Trophoblast cell (in vitro differentiated cells and primary cell): ENCODE results near the gene NPLOC4.

Experiments
- DNase-seq, 2 donors: peaks; one replicate each; pipeline ENCODE4 v3.0.0-alpha.2; 2016
- H2AFZ ChIP-seq: 2 replicates; pipeline ENCODE4 v1.6.1; 2013; ENCODE audit warnings: low read length, moderate library complexity, mild to moderate bottlenecking; ENCODE audit not compliant: insufficient read depth, poor library complexity
- H2AK5ac ChIP-seq: 2 replicates; pipeline ENCODE4 v1.6.1; 2013; ENCODE audit warnings: mild to moderate bottlenecking, low read length
- H2BK120ac ChIP-seq: 2 replicates; pipeline ENCODE4 v1.6.1; 2013; ENCODE audit warnings: low read length, mild to moderate bottlenecking, moderate library complexity; ENCODE audit not compliant: insufficient read depth, poor library complexity
- H2BK12ac ChIP-seq: 2 replicates; pipeline ENCODE4 v1.6.1; 2013; ENCODE audit warnings: mild to moderate bottlenecking, low read length, moderate library complexity
- H2BK5ac ChIP-seq: 2 replicates; pipeline ENCODE4 v1.6.1; 2013; ENCODE audit warnings: low read length, low read depth, moderate library complexity, mild to moderate bottlenecking; ENCODE audit not compliant: poor library complexity
- H3K14ac ChIP-seq: 2 replicates; pipeline ENCODE4 v1.6.1; 2013; ENCODE audit warnings: mild to moderate bottlenecking, low read length
- H3K18ac ChIP-seq: 2 replicates; pipeline ENCODE4 v1.6.1; 2013; ENCODE audit warnings: mild to moderate bottlenecking, low read length
- H3K23ac ChIP-seq: 2 replicates; pipeline ENCODE4 v1.6.1; 2013; ENCODE audit warnings: low read length
- H3K27ac ChIP-seq: 2 replicates; pipeline ENCODE4 v1.5.1; 2013; ENCODE audit warnings: low read depth, mild to moderate bottlenecking, inconsistent platforms, low read length, moderate library complexity
- H3K27me3 ChIP-seq: 2 replicates; pipeline ENCODE4 v1.6.1; 2013; ENCODE audit warnings: inconsistent platforms, mild to moderate bottlenecking, low read length, moderate library complexity; ENCODE audit not compliant: insufficient read depth
- H3K36me3 ChIP-seq, 2 experiments: 1 replicate in 1 of 2; 2 replicates in 1 of 2; pipeline ENCODE4 v1.6.1; 2013; ENCODE audit warnings: low read length in 2 of 2, mild to moderate bottlenecking in 2 of 2, moderate library complexity in 1 of 2; ENCODE audit not compliant: insufficient read depth in 2 of 2, control insufficient read depth in 1 of 2
- H3K4ac ChIP-seq: 2 replicates; pipeline ENCODE4 v1.6.1; 2013; ENCODE audit warnings: low read depth, mild to moderate bottlenecking, low read length, moderate library complexity
- H3K4me1 ChIP-seq, 2 experiments: 1 replicate in 1 of 2; 2 replicates in 1 of 2; pipeline ENCODE4 v1.6.1; 2013; ENCODE audit warnings: low read length in 2 of 2, mild to moderate bottlenecking in 2 of 2, moderate library complexity in 1 of 2; ENCODE audit not compliant: insufficient read depth in 2 of 2, control insufficient read depth in 1 of 2
- H3K4me2 ChIP-seq: 2 replicates; pipeline ENCODE4 v1.6.1; 2013; ENCODE audit warnings: inconsistent platforms, mild to moderate bottlenecking, low read length, moderate library complexity
- H3K4me3 ChIP-seq: 2 replicates; pipeline ENCODE4 v1.5.1; 2013; ENCODE audit warnings: mild to moderate bottlenecking, low read depth, low read length, inconsistent platforms
- H3K79me1 ChIP-seq: one replicate; pipeline ENCODE4 v1.6.1; 2013; ENCODE audit warnings: low read length
- H3K79me2 ChIP-seq: 2 replicates; pipeline ENCODE4 v1.6.1; 2013; ENCODE audit warnings: low read length, mild to moderate bottlenecking; ENCODE audit not compliant: control insufficient read depth, insufficient read depth, poor library complexity
- H3K9ac ChIP-seq: 2 replicates; pipeline ENCODE4 v1.6.1; 2013; ENCODE audit warnings: mild to moderate bottlenecking, low read length
- H3K9me3 ChIP-seq: 2 replicates; pipeline ENCODE4 v1.6.1; 2013; ENCODE audit warnings: low read depth, mild to moderate bottlenecking, control low read depth, inconsistent platforms, low read length; ENCODE audit not compliant: insufficient read depth
- H4K12ac ChIP-seq: 2 replicates; pipeline ENCODE4 v1.6.1; 2013; ENCODE audit warnings: low read depth, mild to moderate bottlenecking, low read length, moderate library complexity
- H4K8ac ChIP-seq: 2 replicates; pipeline ENCODE4 v1.6.1; 2013; ENCODE audit warnings: low read depth, mild to moderate bottlenecking, low read length, moderate library complexity
- H4K91ac ChIP-seq: one replicate; pipeline ENCODE4 v1.6.1; 2013; ENCODE audit warnings: low read depth, mild to moderate bottlenecking, low read length, moderate library complexity
- WGBS: extraction: QIAGEN DNeasy Blood & Tissue Kit; methylation state at CpG from one replicate; pipeline ENCODE4 v1.1.7; 2013; ENCODE audit warnings: missing lambda C conversion rate; ENCODE audit not compliant: insufficient read length, insufficient coverage; ENCODE audit errors: extremely low coverage; 5-methylcytosine and 5-hydroxymethylcytosine counted together

NPLOC4 gene

DNA sequence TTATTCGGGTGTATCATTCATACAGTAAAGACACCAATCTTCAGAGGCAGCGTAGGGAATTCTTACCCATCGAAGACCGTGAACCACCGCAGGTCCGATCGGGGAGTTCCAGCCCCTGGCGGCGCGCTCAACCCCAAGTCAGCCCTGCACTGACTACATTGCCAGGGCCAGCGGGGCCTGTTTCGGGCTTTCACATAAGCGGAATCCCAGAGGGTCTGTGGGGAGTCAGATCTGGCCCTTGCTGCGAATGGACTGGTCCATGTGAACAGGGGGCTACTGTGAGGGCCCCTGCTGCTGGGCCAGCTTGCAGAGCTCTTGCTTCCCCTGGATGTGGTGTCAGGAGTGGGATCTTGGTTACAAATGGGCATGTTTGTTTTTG, 11.8 kb upstream of the NPLOC4 start:
- H3K18ac ChIP-seq: no peak overlapping the region
- H3K9ac ChIP-seq: no peak overlapping the region
- no peaks in the 10 kb centered on the region for H3K79me2 ChIP-seq
- WGBS: no CpG with 5 or more reads among the region's 14 CpGs
- no peak overlapping the region for H4K12ac ChIP-seq
- H3K4me2 ChIP-seq: no peak overlapping the region
- H2BK120ac ChIP-seq: no peak overlapping the region
- H3K4me3 ChIP-seq: no peak overlapping the region
- H4K8ac ChIP-seq: no peak overlapping the region
- no peak overlapping the region for H3K27ac ChIP-seq
- H2AFZ ChIP-seq: no peak overlapping the region
- peaks cover 15% of the 10 kb centered on the region for H3K27me3 ChIP-seq
- no peak overlapping the region for H2BK12ac ChIP-seq
- H3K79me1 ChIP-seq: no peaks in the 10 kb centered on the region
- no peaks in the 10 kb centered on the region for H3K36me3 ChIP-seq
- no peak for DNase-seq
- H3K4ac ChIP-seq: no peak overlapping the region
- no peak overlapping the region for H4K91ac ChIP-seq
- no peak overlapping the region for H3K23ac ChIP-seq
- H3K4me1 ChIP-seq: peaks cover 0 to 4% of the 10 kb centered on the region in 2 experiments
- no peak overlapping the region for H2BK5ac ChIP-seq
- no peak overlapping the region for H3K14ac ChIP-seq
- peaks cover 17% of the 10 kb centered on the region for H3K9me3 ChIP-seq
- no peak overlapping the region for H2AK5ac ChIP-seq

DNA sequence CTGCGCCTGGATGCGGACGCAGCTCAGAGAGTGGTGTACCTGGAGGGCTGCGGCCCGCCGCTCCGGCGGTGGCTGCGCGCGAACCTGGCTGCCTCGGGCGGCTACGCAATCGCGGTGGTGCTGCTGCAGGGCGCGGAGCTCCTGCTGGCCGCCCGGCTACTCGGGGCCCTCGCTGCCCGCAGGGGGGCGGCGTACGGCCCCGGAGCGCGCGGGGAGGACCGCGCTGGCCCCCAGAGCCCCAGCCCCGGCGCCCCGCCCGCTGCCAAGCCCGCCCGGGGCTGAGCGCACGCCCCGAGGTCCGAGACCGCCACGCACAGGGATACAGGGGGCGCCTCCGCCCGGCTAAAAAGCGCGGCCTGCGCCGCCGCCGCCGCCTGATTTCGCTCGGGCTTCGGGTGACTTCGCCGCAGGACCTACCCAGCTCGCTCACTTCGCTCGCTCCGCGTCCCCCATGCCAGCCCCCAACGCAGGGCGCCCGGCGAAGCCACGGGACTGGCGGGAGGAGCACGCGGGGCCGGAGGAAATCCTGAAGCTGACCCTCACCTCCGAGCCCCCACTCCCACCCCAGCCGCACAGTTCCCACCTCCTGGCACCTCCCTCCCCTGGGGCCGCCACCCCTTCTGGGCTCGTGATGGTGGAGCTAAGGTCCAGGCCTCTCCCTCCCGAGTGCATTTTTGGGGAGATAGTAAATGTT, 11.2 kb upstream of the NPLOC4 start:
- H2AFZ ChIP-seq: no peak overlapping the region
- H2AK5ac ChIP-seq: no peak overlapping the region
- H2BK12ac ChIP-seq: no peak overlapping the region
- H4K91ac ChIP-seq: no peak overlapping the region
- peaks cover 15% of the 10 kb centered on the region for H3K27me3 ChIP-seq
- no peaks in the 10 kb centered on the region for H3K79me1 ChIP-seq
- no peak overlapping the region for H3K4me3 ChIP-seq
- H2BK5ac ChIP-seq: no peak overlapping the region
- H3K36me3 ChIP-seq: no peaks in the 10 kb centered on the region
- H3K23ac ChIP-seq: no peak overlapping the region
- H3K4ac ChIP-seq: no peak overlapping the region
- no peak overlapping the region for H3K27ac ChIP-seq
- no CpG with 5 or more reads among the region's 78 CpGs for WGBS
- H3K9me3 ChIP-seq: peaks cover 17% of the 10 kb centered on the region
- no peak overlapping the region for H2BK120ac ChIP-seq
- peaks cover 0 to 4% of the 10 kb centered on the region in 2 experiments for H3K4me1 ChIP-seq
- no peak overlapping the region for H3K14ac ChIP-seq
- H3K18ac ChIP-seq: no peak overlapping the region
- DNase-seq: peak in 1 of 2 donors; percentile 35
- H3K4me2 ChIP-seq: no peak overlapping the region
- H3K9ac ChIP-seq: no peak overlapping the region
- H3K79me2 ChIP-seq: no peaks in the 10 kb centered on the region
- no peak overlapping the region for H4K8ac ChIP-seq
- H4K12ac ChIP-seq: no peak overlapping the region

DNA sequence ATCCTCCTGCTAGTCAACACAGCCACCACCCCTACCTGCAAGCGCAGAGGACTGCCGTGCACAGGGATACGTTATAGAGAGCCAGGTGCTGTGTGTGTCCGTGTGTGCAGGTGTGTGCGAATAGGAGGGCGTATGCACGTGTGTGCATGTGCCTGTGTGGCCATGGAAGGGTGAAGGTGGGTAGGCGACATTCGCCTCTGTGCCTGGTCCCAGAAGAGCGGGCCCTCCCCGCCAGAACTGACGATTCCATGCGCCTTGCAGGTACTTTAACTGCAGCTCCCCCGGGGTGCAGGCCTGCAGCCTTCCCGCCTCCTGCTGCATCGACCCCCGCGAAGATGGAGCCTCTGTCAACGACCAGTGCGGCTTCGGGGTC, 10.7 kb upstream of the NPLOC4 start:
- WGBS: no CpG with 5 or more reads among the region's 21 CpGs

DNA sequence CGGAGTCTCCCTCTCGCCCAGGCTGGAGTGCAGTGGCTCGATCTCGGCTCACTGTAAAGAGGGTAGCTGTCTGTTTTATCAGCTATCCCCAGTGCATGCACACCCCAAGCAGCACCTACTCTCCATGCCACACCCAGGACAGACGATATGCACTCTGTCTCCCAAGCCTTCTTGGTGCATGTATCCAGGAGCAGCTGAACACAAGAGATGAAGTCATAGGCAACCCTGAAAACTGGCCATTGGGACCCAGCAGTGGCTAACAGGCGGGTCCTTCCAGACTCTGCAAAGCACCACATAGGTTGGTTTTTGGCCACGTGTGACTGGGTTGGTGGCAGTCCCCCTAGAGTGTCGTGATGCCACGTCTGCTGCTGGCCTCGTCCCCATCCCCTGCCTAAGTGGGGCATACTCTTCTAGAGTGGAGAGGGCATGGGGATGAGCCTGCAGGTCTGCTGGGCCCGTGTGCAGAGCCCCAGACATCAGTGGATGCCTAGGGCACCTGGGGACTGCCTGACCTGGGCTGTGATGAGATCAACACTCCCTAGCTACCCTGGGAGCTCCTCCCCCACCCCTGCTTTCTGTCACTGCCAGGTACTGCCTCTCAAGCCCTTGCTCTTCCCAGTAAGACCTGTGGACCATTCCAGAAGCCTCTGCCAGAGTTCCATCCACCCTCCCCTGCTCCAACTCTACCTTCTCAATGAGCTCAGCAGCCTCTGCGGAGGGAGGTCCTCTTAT, 10.1 kb upstream of the NPLOC4 start:
- H3K14ac ChIP-seq: no peak overlapping the region
- H3K4me3 ChIP-seq: no peak overlapping the region
- no CpG with 5 or more reads among the region's 12 CpGs for WGBS
- H4K91ac ChIP-seq: no peak overlapping the region
- no peak for DNase-seq
- peaks cover 16% of the 10 kb centered on the region for H3K9me3 ChIP-seq
- H3K4me2 ChIP-seq: no peak overlapping the region
- no peaks in the 10 kb centered on the region for H3K79me2 ChIP-seq
- H2BK120ac ChIP-seq: no peak overlapping the region
- no peak overlapping the region for H4K12ac ChIP-seq
- no peak overlapping the region for H4K8ac ChIP-seq
- H3K9ac ChIP-seq: no peak overlapping the region
- H3K4ac ChIP-seq: no peak overlapping the region
- no peak overlapping the region for H2BK12ac ChIP-seq
- no peak overlapping the region for H2BK5ac ChIP-seq
- peaks cover 0 to 8% of the 10 kb centered on the region in 2 experiments for H3K4me1 ChIP-seq
- no peak overlapping the region for H3K23ac ChIP-seq
- peaks cover 15% of the 10 kb centered on the region for H3K27me3 ChIP-seq
- no peak overlapping the region for H2AK5ac ChIP-seq
- no peak overlapping the region for H3K27ac ChIP-seq
- no peaks in the 10 kb centered on the region for H3K79me1 ChIP-seq
- H3K18ac ChIP-seq: no peak overlapping the region
- no peak overlapping the region for H2AFZ ChIP-seq
- H3K36me3 ChIP-seq: no peaks in the 10 kb centered on the region

More for the DNA sequence above, 10.7 kb upstream of the NPLOC4 start:
- Histone ChIP-seq H3K4me1 (peaks cover 0 to 2% of the 10 kb centered on the region in 2 experiments), H2BK5ac (no peak overlapping the region), H3K4me2 (no peak overlapping the region), H3K4me3 (no peak overlapping the region), H2BK12ac (no peak overlapping the region), H2BK120ac (no peak overlapping the region), H3K4ac (no peak overlapping the region), H3K23ac (no peak overlapping the region), H3K9ac (no peak overlapping the region), H3K79me2 (no peaks in the 10 kb centered on the region), H3K18ac (no peak overlapping the region), H2AK5ac (no peak overlapping the region), H4K8ac (no peak overlapping the region), H4K12ac (no peak overlapping the region), H3K14ac (no peak overlapping the region), H3K79me1 (no peaks in the 10 kb centered on the region), H3K27me3 (peaks cover 15% of the 10 kb centered on the region), H3K27ac (no peak overlapping the region), H2AFZ (no peak overlapping the region), H4K91ac (no peak overlapping the region), H3K36me3 (no peaks in the 10 kb centered on the region), H3K9me3 (peaks cover 17% of the 10 kb centered on the region)
- DNase-seq: no peak
